Measurements from ENCODE around the gene SPART. TPM values are rescaled to one million over a fixed set of nuclear protein-coding genes. Genes with fewer than 3 reads are reported as not detected.

The SPART gene
- total RNA-seq, 1 donor from 2014 or later: 70.6 TPM

DNA sequence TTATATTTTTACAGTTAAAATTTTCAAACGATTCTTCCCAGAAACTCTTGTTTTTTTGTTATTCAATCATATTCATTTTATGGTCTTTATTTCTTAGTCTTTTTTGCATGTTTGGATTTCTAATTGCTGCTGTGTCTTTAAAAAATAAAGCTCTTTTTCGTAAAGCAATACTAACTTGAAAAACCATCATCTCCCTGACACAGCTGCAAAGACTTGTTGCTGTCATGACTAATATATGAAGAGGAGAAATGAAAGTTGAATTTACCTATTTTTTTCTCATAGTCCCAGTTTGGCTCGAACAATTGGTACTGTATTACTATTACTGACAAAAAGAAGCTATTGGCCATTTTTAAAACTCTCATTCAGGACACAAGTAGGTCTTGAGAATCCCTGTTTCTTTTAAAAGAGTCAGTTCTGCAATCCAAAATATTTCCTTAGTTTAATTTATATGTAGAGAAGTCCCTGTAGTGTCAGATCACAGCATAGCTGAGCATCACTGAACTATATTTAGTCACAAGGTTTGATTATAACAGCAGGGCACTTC, 12.1 kb upstream of the SPART start:
- Mint-ChIP-seq H3K4me1 (no peaks in the 10 kb centered on the region), H3K36me3 (ENCODE audit: low read depth) (no peaks in the 10 kb centered on the region), H3K4me3 (no peak overlapping the region), H3K9me3 (no peaks in the 10 kb centered on the region), H3K27ac (ENCODE audit: unreplicated experiment) (no peak overlapping the region), H3K27me3 (ENCODE audit: low read depth) (no peaks in the 10 kb centered on the region)
- DNase-seq (ENCODE audit: low read depth, low spot score): no peak
- TF ChIP-seq, protein P1, sequence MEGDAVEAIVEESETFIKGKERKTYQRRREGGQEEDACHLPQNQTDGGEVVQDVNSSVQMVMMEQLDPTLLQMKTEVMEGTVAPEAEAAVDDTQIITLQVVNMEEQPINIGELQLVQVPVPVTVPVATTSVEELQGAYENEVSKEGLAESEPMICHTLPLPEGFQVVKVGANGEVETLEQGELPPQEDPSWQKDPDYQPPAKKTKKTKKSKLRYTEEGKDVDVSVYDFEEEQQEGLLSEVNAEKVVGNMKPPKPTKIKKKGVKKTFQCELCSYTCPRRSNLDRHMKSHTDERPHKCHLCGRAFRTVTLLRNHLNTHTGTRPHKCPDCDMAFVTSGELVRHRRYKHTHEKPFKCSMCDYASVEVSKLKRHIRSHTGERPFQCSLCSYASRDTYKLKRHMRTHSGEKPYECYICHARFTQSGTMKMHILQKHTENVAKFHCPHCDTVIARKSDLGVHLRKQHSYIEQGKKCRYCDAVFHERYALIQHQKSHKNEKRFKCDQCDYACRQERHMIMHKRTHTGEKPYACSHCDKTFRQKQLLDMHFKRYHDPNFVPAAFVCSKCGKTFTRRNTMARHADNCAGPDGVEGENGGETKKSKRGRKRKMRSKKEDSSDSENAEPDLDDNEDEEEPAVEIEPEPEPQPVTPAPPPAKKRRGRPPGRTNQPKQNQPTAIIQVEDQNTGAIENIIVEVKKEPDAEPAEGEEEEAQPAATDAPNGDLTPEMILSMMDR (conservative IDR thresholded peaks at IDR 0.05): no peak

DNA sequence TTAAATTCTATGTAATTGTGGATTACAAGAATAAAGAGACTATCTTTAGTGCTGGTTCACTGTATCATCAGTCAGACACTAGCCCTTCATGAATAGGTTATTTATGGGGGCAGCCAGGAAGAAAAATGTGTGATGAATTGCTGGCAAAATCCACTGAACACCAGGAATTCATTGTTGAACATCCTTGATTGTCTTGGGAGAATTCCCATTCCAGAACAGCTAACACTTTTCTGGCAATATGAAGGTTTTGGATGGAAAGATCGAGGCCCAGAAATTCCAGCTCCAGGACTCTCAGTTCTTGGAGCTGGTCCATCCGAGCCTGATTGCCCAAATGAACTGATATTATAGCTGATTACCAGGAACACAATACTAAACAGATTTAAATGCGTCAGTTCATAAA, 11.5 kb upstream of the SPART start:
- Mint-ChIP-seq H3K36me3 (ENCODE audit: low read depth) (no peaks in the 10 kb centered on the region), H3K4me3 (no peak overlapping the region), H3K27ac (ENCODE audit: unreplicated experiment) (no peak overlapping the region), H3K4me1 (no peaks in the 10 kb centered on the region), H3K27me3 (ENCODE audit: low read depth) (no peaks in the 10 kb centered on the region), H3K9me3 (no peaks in the 10 kb centered on the region)
- no peak for DNase-seq (ENCODE audit: low read depth, low spot score)
- TF ChIP-seq, protein P1 (conservative IDR thresholded peaks at IDR 0.05): no peak

DNA sequence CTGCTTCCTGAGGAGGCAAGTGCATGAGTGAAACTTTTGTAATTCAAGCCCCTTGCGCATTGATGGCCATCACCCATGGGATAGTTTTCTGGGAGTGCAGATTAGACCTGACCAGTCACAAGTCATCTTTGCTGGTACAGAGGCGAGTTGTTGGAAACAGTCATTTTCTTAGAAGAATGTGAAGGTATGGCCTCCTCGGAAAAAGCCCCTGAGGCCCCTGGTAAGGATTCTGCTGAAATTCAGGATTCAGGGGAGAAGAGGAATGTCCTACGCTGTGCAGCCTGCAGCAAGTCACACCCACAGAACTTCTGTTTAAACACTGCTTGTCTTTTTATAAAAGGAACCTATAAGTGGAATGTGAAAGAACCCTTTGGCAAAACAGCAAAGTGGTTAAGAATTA, 11.0 kb upstream of the SPART start:
- H3K36me3 Mint-ChIP-seq (ENCODE audit: low read depth): no peaks in the 10 kb centered on the region
- no peaks in the 10 kb centered on the region for H3K27me3 Mint-ChIP-seq (ENCODE audit: low read depth)
- H3K4me1 Mint-ChIP-seq: no peaks in the 10 kb centered on the region
- no peak overlapping the region for H3K4me3 Mint-ChIP-seq
- no peaks in the 10 kb centered on the region for H3K9me3 Mint-ChIP-seq
- TF ChIP-seq, protein P1 (conservative IDR thresholded peaks at IDR 0.05): no peak
- no peak overlapping the region for H3K27ac Mint-ChIP-seq (ENCODE audit: unreplicated experiment)
- DNase-seq (ENCODE audit: low read depth, low spot score): no peak

DNA sequence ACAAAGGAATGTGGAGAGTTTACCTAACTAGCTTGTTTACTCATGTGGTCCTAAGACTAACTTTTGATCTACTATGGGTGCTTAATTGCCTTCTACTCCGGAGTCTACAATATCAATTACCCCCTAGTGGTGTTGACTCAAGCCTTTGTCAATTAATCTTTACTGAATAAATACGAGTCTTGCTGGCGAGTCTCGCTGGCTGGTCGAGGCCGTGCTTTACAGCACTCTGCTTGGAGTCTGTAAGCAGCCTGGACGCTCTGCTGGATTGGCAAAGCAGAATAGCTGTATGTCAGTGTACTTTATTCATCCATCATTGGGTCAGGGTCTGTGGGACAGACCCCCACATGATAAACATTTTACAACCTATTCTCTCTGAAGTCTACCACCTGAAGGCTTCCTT, 9.9 kb upstream of the SPART start:
- Mint-ChIP-seq H3K4me1 (no peaks in the 10 kb centered on the region), H3K27ac (ENCODE audit: unreplicated experiment) (no peak overlapping the region), H3K9me3 (no peaks in the 10 kb centered on the region), H3K4me3 (no peak overlapping the region), H3K27me3 (ENCODE audit: low read depth) (no peaks in the 10 kb centered on the region), H3K36me3 (ENCODE audit: low read depth) (no peaks in the 10 kb centered on the region)
- TF ChIP-seq, protein P1 (conservative IDR thresholded peaks at IDR 0.05): no peak
- no peak for DNase-seq (ENCODE audit: low read depth, low spot score)

DNA sequence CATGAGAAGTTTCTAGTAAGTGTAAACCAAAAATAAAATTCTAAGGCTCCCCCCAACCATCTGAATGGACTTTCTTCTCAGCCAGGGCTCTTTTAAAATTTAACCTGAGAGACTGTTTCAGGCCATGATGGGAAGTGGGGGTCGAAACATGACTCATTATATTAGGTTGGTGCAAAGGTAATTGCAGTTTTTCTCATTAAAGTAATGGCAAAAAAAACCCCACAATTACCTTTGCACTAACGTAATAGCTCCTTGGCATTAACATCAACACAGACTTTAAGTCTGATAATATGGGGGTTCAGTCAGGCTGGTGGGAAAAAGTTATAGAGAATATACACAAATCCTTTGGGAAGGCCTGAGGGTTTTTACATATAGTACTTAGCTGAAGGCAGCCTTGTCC, 9.4 kb upstream of the SPART start:
- no peak overlapping the region for H3K4me3 Mint-ChIP-seq
- no peaks in the 10 kb centered on the region for H3K36me3 Mint-ChIP-seq (ENCODE audit: low read depth)
- no peak for DNase-seq (ENCODE audit: low read depth, low spot score)
- TF ChIP-seq, protein P1 (conservative IDR thresholded peaks at IDR 0.05): no peak
- no peak overlapping the region for H3K27ac Mint-ChIP-seq (ENCODE audit: unreplicated experiment)
- no peaks in the 10 kb centered on the region for H3K9me3 Mint-ChIP-seq
- H3K4me1 Mint-ChIP-seq: no peaks in the 10 kb centered on the region
- no peaks in the 10 kb centered on the region for H3K27me3 Mint-ChIP-seq (ENCODE audit: low read depth)

All from neural crest cell (in vitro differentiated cells).